Fibroblast of skin of back (primary cell): Measurements from ENCODE around the gene GPAT3.
A peak's percentile ranks its signal among the peaks of the same experiment; 100 is the strongest.

Source experiments
- DNase-seq: peaks from one replicate; pipeline ENCODE4 v3.0.0-alpha.2; 2013

GPAT3 gene

DNA sequence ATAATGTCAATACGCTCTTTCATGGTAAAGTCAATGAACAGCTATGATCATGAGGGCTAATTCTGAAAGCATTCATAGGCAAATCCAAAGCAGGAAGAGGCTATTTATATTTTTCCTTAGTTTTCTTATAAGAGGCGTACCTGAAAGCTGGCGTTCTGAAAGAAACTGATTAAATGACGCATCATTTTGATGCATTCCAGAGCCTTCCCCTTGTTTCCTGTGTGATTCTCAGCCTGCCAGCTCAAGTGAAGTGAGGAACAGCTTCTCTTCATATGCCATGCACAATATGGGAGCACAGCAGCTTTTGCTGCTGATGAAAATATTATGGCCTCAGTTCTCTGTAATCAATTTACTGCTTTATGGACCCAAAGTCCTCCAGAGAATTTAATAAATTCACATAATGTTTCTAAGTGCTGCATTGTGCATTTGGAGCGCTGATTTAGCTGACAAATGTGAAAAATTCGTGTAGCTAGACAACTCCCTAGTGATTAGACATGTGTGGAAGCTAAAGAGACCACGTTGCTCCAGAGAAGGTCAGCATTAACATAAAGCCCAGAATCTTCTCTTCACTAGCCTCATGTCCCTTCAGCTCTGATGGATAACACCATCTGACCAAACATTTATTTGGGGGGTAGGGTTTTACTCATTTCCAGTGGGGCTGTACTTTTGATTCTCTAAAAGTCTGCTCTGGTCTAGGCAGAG lies 110.8 kb downstream of the GPAT3 start:
- peak; percentile 9 for DNase-seq

DNA sequence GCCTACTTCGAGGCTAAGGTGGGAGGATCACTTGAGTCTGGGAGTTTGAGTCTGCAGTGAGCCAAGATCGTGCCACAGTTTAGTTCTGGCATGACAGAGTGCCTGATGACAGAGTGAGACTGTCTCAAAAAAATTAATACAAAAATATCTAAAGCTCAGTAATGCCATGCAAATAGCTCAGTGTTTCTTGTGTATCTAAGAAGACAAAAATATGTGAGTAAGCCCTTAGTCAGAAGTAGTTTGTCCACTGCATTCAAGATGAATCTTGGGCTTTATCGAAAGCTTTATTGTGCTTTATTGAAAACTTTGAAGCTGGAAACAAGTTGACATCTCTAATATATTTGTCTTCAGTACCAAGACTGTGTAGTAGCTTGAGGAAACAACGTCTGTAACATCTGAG lies 115.9 kb downstream of the GPAT3 start:
- DNase-seq, result peak; percentile 30
